ENCODE measurements around the gene CWC22. TPM values are rescaled to one million over a fixed set of nuclear protein-coding genes. Genes with fewer than 3 reads are reported as not detected.

CWC22 gene
- total and polyA plus RNA-seq, 2 of the 8 experiments (the other 6 are each of a cell fraction or from before 2014, with no cell fraction given) = 3.7 to 34.0 TPM

DNA sequence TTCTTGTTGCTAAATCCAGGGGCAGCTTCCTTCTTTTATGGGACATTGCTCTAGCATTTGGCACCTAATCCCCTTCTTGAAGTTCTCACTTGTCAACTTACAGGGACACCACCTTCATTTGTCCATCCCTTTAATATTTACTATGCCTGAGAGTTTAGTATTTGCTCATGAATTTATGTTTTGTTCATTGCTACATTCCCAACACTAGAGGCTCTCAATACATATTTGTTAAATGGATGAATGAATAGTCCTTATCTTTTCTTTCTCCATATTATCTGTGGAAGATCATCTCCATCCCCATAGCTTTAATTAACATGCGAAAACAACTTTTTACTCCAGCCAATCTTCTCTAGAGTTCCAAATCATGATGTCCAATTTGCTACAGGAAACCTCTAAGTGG is 5.4 kb downstream of the CWC22 start (continued):
- TF ChIP-seq RFX5 (IDR thresholded peaks at IDR 0.05; ENCODE audit: borderline replicate concordance, low read depth, low read length) (no peak), MAFK (IDR thresholded peaks at IDR 0.05; ENCODE audit: low read depth, low read length) (no peak)

Measured in H1 (cell line).